Fibroblast of upper back skin (primary cell): ENCODE results near the gene MRPL20.
"Not testable (repeated sequence)": the region's sequence is repeated elsewhere in the genome, so short reads cannot be mapped to it uniquely, and the experiment has no call there.

ENCODE experiments used
- DNase-seq: peaks from one replicate; pipeline ENCODE4 v3.0.0-alpha.2; 2013

MRPL20 gene

GRCh38 chr1:1425753-1426495 lies 18.8 kb upstream of the MRPL20 start:
- DNase-seq, result no peak

- no peak for DNase-seq
These were observed 18.3 kb upstream of the MRPL20 start for GRCh38 chr1:1425426-1425752.

- DNase-seq, result no peak
These were observed 17.6 kb upstream of the MRPL20 start for GRCh38 chr1:1424707-1425106.

GRCh38 chr1:1423245-1423597 lies 16.1 kb upstream of the MRPL20 start:
- DNase-seq, result no peak

GRCh38 chr1:1422465-1423244 lies 15.6 kb upstream of the MRPL20 start:
- peak; percentile 63 for DNase-seq

- DNase-seq, result no peak
These were observed 14.9 kb upstream of the MRPL20 start for GRCh38 chr1:1421907-1422464.

GRCh38 chr1:1421147-1421906 lies 14.2 kb upstream of the MRPL20 start, which contains the start of gene ANKRD65:
ANKRD65 (minus strand) TSS chr1:1421276; CDS start chr1:1421005, 271 bp downstream.
- no peak for DNase-seq

GRCh38 chr1:1420654-1421141 lies 13.6 kb upstream of the MRPL20 start:
- DNase-seq, result no peak

GRCh38 chr1:1419813-1420653 lies 12.9 kb upstream of the MRPL20 start:
- DNase-seq, result no peak

GRCh38 chr1:1419363-1419812 lies 12.3 kb upstream of the MRPL20 start:
- DNase-seq, result no peak

GRCh38 chr1:1418464-1419362 lies 11.6 kb upstream of the MRPL20 start:
- DNase-seq, result no peak

- not testable (repeated sequence) for DNase-seq
These were observed 10.9 kb upstream of the MRPL20 start for GRCh38 chr1:1417825-1418463.

GRCh38 chr1:1417396-1417795 lies 10.3 kb upstream of the MRPL20 start:
- DNase-seq, result not testable (repeated sequence)

GRCh38 chr1:1415751-1416150 lies 8.7 kb upstream of the MRPL20 start:
- DNase-seq, result no peak

- not testable (repeated sequence) for DNase-seq
These were observed 5.3 kb upstream of the MRPL20 start for GRCh38 chr1:1412311-1412902.

GRCh38 chr1:1411626-1412025 lies 4.5 kb upstream of the MRPL20 start:
- no peak for DNase-seq

- DNase-seq, result not testable (repeated sequence)
These were observed 3.1 kb upstream of the MRPL20 start for GRCh38 chr1:1410238-1410637.

GRCh38 chr1:1407636-1408318 lies 684 bp upstream of the MRPL20 start:
- no peak for DNase-seq

- no peak for DNase-seq
These were observed 832 bp downstream of the MRPL20 start for GRCh38 chr1:1406101-1406820.
